ENCODE data around the gene HDAC4.

DNA sequence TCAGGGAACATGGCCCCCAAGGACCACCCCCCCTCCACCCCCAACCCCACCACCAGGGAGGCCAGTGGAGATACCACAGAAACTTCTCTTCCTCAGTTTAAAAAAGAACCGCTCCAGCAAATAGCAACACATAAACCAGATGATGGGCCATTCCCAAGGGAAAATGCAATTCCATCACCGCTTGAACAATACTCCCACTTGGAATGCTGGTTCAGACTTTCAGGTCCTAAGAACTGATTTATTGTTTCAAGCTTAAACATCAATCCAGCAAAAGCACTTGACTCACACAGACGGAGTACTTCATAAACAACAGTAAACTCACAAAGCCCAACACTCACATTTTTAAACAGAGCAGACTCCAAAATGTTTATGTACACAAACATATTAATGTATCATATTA is 6.9 kb downstream of the HDAC4 start:
- TF ChIP-seq GATA2 (IDR thresholded peaks at IDR 0.05; ENCODE audit: low read depth, low read length): no peak
- no peak for TF ChIP-seq GATA3 (IDR thresholded peaks at IDR 0.05; ENCODE audit: low read depth, low read length)

All from SH-SY5Y (cell line).